SU-DHL-6 (cell line): ENCODE data around the gene PLEKHA7.

Experiments used
- H2AFZ ChIP-seq: fragments of 200-600 bp; sonication (generic); 2 replicates; pipeline ENCODE4 v1.6.1; 2014; ENCODE audit warnings: low read depth, mild to moderate bottlenecking, moderate library complexity, mixed read lengths, antibody characterized with exemption, low read length; ENCODE audit not compliant: severe bottlenecking
- H3F3A ChIP-seq: fragments of 200-600 bp; shearing (Covaris generic); 2 replicates; pipeline ENCODE4 v1.6.0; 2016; ENCODE audit warnings: antibody characterized with exemption, mild to moderate bottlenecking; ENCODE audit not compliant: insufficient read depth
- H3K27ac ChIP-seq: fragments of 200-600 bp; sonication (generic); 2 replicates; pipeline ENCODE4 v1.5.1; 2016; ENCODE audit warnings: low read depth, mild to moderate bottlenecking, low read length, moderate library complexity, mixed read lengths
- H3K27me3 ChIP-seq: fragments of 200-600 bp; sonication (generic), shearing (Covaris generic); 2 replicates; pipeline ENCODE4 v1.6.0; 2014; ENCODE audit warnings: mild to moderate bottlenecking, low read length
- H3K36me3 ChIP-seq: fragments of 200-600 bp; sonication (generic); 2 replicates; pipeline ENCODE4 v1.6.1; 2014; ENCODE audit warnings: mild to moderate bottlenecking, low read length, mixed read lengths
- H3K4me2 ChIP-seq: fragments of 300-600, 200-600 bp; shearing (Covaris generic), sonication (generic); 2 replicates; pipeline ENCODE4 v1.6.0; 2014; ENCODE audit warnings: low read length, low read depth, mild to moderate bottlenecking; ENCODE audit not compliant: poor library complexity, severe bottlenecking
- H3K4me3 ChIP-seq: fragments of 200-600 bp; sonication (generic); 2 replicates; pipeline ENCODE4 v1.5.1; 2014; ENCODE audit warnings: antibody characterized with exemption, low read length, mild to moderate bottlenecking, mixed read lengths; ENCODE audit not compliant: insufficient read depth, poor library complexity, severe bottlenecking
- H3K79me2 ChIP-seq: fragments of 200-600 bp; sonication (generic); 2 replicates; pipeline ENCODE4 v1.6.1; 2014; ENCODE audit warnings: mild to moderate bottlenecking, low read length, moderate library complexity; ENCODE audit not compliant: insufficient read depth
- H3K9ac ChIP-seq: fragments of 200-600 bp; sonication (generic); 2 replicates; pipeline ENCODE4 v1.7.0; 2014; ENCODE audit warnings: mild to moderate bottlenecking, low read length
- H3K9me2 ChIP-seq: fragments of 200-600 bp; sonication (generic); replicated peaks from 2 replicates; pipeline ENCODE4 v1.6.1; 2014; ENCODE audit warnings: low read length; ENCODE audit not compliant: insufficient read depth
- H3K9me3 ChIP-seq: fragments of 200-600 bp; sonication (generic); 2 replicates; pipeline ENCODE4 v1.6.1; 2014; ENCODE audit warnings: low read length, mixed read lengths; ENCODE audit not compliant: insufficient read depth
- H4K20me1 ChIP-seq: fragments of 200-600 bp; sonication (generic); 2 replicates; pipeline ENCODE4 v1.6.1; 2014; ENCODE audit warnings: low read depth, mild to moderate bottlenecking, antibody characterized with exemption, low read length, moderate library complexity, mixed read lengths
- CTCF ChIP-seq: fragments of 200-600 bp; sonication (generic); IDR thresholded peaks from one replicate; pipeline ENCODE4 v1.5.1; 2017; ENCODE audit warnings: antibody characterized with exemption, mild to moderate bottlenecking, low read length, moderate library complexity; ENCODE audit not compliant: insufficient read depth, poor library complexity, severe bottlenecking
- EZH2phosphoT487 ChIP-seq: fragments of 200-600 bp; sonication (generic), shearing (Covaris generic); conservative IDR thresholded peaks from 2 replicates; pipeline ENCODE4 v1.6.1; 2018; ENCODE audit warnings: mild to moderate bottlenecking, antibody characterized with exemption, low read length, moderate library complexity, mixed read lengths

PLEKHA7 gene

GRCh38 chr11:16841984-16842383, 172.2 kb downstream of the PLEKHA7 start:
- H3K79me2 ChIP-seq, result no peaks in the 10 kb centered on the region
- H3K27ac ChIP-seq, result no peak overlapping the region
- H3K9me2 ChIP-seq, result no peaks in the 10 kb centered on the region
- TF ChIP-seq CTCF (no peak), EZH2phosphoT487 (no peak)
- no peaks in the 10 kb centered on the region for H3K27me3 ChIP-seq
- no peak overlapping the region for H3K9ac ChIP-seq
- no peak overlapping the region for H3K4me2 ChIP-seq
- no peaks in the 10 kb centered on the region for H3K9me3 ChIP-seq
- no peak overlapping the region for H3K4me3 ChIP-seq
- no peaks in the 10 kb centered on the region for H4K20me1 ChIP-seq
- H2AFZ ChIP-seq, result no peak overlapping the region
- no peaks in the 10 kb centered on the region for H3F3A ChIP-seq
- H3K36me3 ChIP-seq, result no peaks in the 10 kb centered on the region

- no peaks in the 10 kb centered on the region for H3K9me3 ChIP-seq
- no peak overlapping the region for H3K27ac ChIP-seq
- TF ChIP-seq EZH2phosphoT487 (no peak), CTCF (no peak)
- no peak overlapping the region for H3K4me3 ChIP-seq
- H3K9me2 ChIP-seq, result no peaks in the 10 kb centered on the region
- H3K36me3 ChIP-seq, result no peaks in the 10 kb centered on the region
- no peak overlapping the region for H3K4me2 ChIP-seq
- H3K9ac ChIP-seq, result no peak overlapping the region
- H3F3A ChIP-seq, result no peaks in the 10 kb centered on the region
- H2AFZ ChIP-seq, result no peak overlapping the region
- no peaks in the 10 kb centered on the region for H3K27me3 ChIP-seq
- H3K79me2 ChIP-seq, result no peaks in the 10 kb centered on the region
- H4K20me1 ChIP-seq, result no peaks in the 10 kb centered on the region
Observed at GRCh38 chr11:16841481-16841880, 172.7 kb downstream of the PLEKHA7 start.

GRCh38 chr11:16840951-16841350, 173.3 kb downstream of the PLEKHA7 start:
- H3K27ac ChIP-seq, result no peak overlapping the region
- no peaks in the 10 kb centered on the region for H3K9me3 ChIP-seq
- TF ChIP-seq CTCF (no peak), EZH2phosphoT487 (no peak)
- no peaks in the 10 kb centered on the region for H3K36me3 ChIP-seq
- H3K4me2 ChIP-seq, result no peak overlapping the region
- no peaks in the 10 kb centered on the region for H3K9me2 ChIP-seq
- H3K4me3 ChIP-seq, result no peak overlapping the region
- H4K20me1 ChIP-seq, result no peaks in the 10 kb centered on the region
- H3K9ac ChIP-seq, result no peak overlapping the region
- no peaks in the 10 kb centered on the region for H3K27me3 ChIP-seq
- H2AFZ ChIP-seq, result no peak overlapping the region
- no peaks in the 10 kb centered on the region for H3K79me2 ChIP-seq
- H3F3A ChIP-seq, result no peaks in the 10 kb centered on the region

- H2AFZ ChIP-seq, result no peak overlapping the region
- TF ChIP-seq CTCF (no peak), EZH2phosphoT487 (no peak)
- no peak overlapping the region for H3K9ac ChIP-seq
- no peaks in the 10 kb centered on the region for H3K9me2 ChIP-seq
- H3K27ac ChIP-seq, result no peak overlapping the region
- no peaks in the 10 kb centered on the region for H3K27me3 ChIP-seq
- H3K4me2 ChIP-seq, result no peak overlapping the region
- no peaks in the 10 kb centered on the region for H3K9me3 ChIP-seq
- H3K36me3 ChIP-seq, result no peaks in the 10 kb centered on the region
- no peaks in the 10 kb centered on the region for H3K79me2 ChIP-seq
- no peaks in the 10 kb centered on the region for H3F3A ChIP-seq
- H4K20me1 ChIP-seq, result no peaks in the 10 kb centered on the region
- H3K4me3 ChIP-seq, result no peak overlapping the region
Observed at GRCh38 chr11:16839821-16840220, 174.4 kb downstream of the PLEKHA7 start.
